ENCODE data around the gene SKIL.

SKIL gene

GRCh38 chr3:170353485-170353884 is 4.0 kb upstream of the SKIL start:
- TF ChIP-seq CTCF (IDR thresholded peaks at IDR 0.05) (no peak), ZFX (IDR thresholded peaks at IDR 0.05; ENCODE audit: borderline replicate concordance) (no peak)
- no peak overlapping the region for H3K27ac ChIP-seq

- TF ChIP-seq CTCF (IDR thresholded peaks at IDR 0.05) (no peak), ZFX (IDR thresholded peaks at IDR 0.05; ENCODE audit: borderline replicate concordance) (no peak)
- no peak overlapping the region for H3K27ac ChIP-seq
Measured at GRCh38 chr3:170354760-170355159, 2.8 kb upstream of the SKIL start.

- peak overlapping the region; percentile 87 for H3K27ac ChIP-seq
- no peak for TF ChIP-seq ZFX (IDR thresholded peaks at IDR 0.05; ENCODE audit: borderline replicate concordance)
- TF ChIP-seq CTCF (IDR thresholded peaks at IDR 0.05) = no peak
Measured at GRCh38 chr3:170355738-170356595, 1.5 kb upstream of the SKIL start.

- no peak for TF ChIP-seq ZFX (IDR thresholded peaks at IDR 0.05; ENCODE audit: borderline replicate concordance)
- TF ChIP-seq CTCF (IDR thresholded peaks at IDR 0.05) = no peak
- H3K27ac ChIP-seq = peak overlapping the region; percentile 87
Measured at GRCh38 chr3:170356596-170357175, 829 bp upstream of the SKIL start.

GRCh38 chr3:170358042-170359010 is 811 bp downstream of the SKIL start:
- TF ChIP-seq ZFX (IDR thresholded peaks at IDR 0.05; ENCODE audit: borderline replicate concordance) (no peak), CTCF (IDR thresholded peaks at IDR 0.05) (peak; percentile 52)
- H3K27ac ChIP-seq = peak overlapping the region; percentile 87

- TF ChIP-seq ZFX (IDR thresholded peaks at IDR 0.05; ENCODE audit: borderline replicate concordance) (no peak), CTCF (IDR thresholded peaks at IDR 0.05) (no peak)
- peak overlapping the region; percentile 87 for H3K27ac ChIP-seq
Measured at GRCh38 chr3:170359178-170359704, 1.7 kb downstream of the SKIL start.
